ENCODE data around the gene PACSIN3. TPM values are rescaled to one million over a fixed set of nuclear protein-coding genes. Genes with fewer than 3 reads are reported as not detected.

Gene PACSIN3
- total RNA-seq, 1 donor from 2014 or later, result 17.9 TPM

GRCh38 chr11:47154616-47155570 lies 31.3 kb downstream of the PACSIN3 start:
- DNase-seq (ENCODE audit: low read depth in 2 of 2), result no peak

DNA sequence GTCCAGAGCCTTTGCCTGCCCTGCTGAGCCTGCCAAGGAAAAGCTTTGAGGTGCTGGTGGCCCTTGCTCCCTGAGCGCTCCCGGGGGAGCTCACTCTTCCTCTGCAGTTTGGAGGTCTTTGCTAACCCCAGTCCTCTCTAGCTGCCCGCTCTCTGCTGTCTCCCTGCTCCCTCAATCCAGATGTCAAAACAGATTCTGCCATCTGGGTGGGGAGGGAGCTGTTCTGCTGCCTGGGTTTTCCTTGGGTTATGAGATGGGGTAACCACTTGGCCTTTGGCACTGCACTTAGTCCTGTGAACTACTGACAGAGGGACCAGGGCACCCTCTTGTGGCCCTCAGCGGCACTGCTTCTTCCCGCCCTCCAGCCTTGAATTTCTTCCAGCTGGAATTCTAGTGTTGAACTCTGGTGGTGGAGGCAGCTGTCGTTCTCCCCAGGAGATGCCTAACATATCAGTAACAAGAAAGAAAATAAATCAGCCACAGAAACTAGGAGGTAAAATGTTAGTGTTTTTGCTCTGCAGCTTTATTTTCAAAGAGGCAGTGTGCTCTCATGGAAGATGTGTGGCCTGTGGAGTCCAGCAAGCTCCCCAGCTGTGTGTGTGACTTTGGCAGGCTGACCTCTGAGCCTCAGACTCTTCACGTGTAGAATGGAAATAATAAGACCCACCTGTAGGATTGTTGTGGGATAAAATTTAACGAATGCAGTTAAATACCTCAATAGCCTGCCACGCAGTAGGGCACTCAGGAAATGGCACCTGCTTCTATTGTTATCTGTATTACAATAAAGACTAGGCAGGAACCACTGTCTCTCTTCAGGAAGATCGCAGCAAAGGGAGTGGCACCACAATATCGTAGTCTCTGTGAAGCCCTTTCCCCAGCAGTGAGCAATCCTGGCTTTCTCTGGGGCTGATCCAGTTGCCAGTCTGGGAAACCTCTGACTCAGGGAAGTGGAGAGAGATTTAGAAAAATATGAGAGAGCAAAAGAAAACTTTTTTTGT lies 33.0 kb downstream of the PACSIN3 start:
- peak; percentile 67 to 80 for DNase-seq (ENCODE audit: low read depth in 2 of 2)

DNA sequence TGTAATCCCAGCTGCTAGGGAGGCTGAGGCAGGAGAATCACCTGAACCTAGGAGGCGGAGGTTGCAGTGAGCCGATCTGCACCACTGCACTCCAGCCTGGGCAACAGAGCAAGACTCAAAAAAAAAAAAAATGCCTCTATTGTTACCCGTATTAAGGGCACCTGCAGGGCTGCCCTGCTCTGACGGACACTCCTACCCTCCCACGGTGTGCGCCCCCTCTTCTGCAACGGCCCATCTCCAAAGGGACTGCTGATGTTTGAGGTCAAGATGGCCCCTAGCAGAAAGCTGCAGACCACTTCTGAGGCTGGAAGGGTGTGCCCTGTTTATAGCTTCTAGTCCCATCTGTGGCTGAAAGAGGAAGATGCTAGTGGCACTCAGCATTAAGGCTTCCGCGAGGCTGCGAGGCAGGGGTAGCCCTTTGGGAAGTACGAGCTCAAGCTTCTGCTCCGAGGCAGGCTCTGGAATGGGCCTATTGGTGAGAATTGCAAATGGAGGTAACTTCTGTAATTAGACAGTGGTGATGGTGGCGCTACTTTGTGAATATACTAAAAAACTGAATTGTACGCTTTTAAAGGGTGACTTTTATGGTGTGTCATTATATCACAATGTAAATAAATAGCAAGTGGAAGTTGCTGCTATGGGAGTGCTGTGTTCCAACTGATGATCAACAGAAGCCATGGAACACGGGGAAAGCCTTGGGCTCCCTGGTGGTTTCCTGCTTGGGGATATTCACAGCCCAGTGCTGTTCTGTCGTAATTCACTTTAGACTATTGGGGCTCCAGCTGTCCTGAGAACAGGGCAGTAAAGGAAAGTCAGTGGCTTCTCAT lies 33.9 kb downstream of the PACSIN3 start:
- no peak for DNase-seq (ENCODE audit: low read depth in 2 of 2)

- no peak for DNase-seq (ENCODE audit: low read depth in 2 of 2)
Observed at GRCh38 chr11:47149782-47150181, 36.5 kb downstream of the PACSIN3 start.

DNA sequence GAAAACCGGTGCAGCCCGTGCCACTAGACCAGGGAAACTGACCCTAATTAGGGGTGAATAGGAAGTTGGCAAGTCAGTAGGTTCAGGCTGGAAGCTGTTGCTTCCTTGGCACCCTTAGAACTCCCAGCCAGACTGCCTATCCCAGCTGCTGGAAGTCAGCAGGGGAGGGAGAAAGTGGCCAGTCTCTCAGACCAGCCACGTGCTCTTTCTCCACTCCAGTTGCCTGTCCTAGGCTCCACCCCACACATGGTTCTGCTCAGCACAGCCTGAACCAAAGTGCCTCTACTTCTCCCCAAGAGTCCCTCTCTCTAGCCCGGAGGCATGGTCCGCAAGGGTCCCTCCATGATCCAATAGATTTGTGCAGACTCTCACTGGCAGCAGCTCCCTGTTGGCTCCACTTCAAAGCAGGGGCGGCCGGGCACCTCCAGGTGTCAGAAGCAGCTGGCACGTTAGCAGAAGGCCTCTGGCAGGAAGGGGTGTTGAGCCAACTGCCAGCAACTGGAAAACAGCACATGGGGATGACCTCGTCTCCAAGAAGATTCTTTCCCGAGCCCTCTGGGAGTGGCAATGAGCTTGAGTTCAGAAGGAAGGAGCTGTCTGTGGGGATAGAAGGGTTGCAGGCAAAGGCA lies 37.2 kb downstream of the PACSIN3 start:
- no peak for DNase-seq (ENCODE audit: low read depth in 2 of 2)

- DNase-seq (ENCODE audit: low read depth in 2 of 2), result no peak
Observed at GRCh38 chr11:47148270-47148669, 38.0 kb downstream of the PACSIN3 start.

DNA sequence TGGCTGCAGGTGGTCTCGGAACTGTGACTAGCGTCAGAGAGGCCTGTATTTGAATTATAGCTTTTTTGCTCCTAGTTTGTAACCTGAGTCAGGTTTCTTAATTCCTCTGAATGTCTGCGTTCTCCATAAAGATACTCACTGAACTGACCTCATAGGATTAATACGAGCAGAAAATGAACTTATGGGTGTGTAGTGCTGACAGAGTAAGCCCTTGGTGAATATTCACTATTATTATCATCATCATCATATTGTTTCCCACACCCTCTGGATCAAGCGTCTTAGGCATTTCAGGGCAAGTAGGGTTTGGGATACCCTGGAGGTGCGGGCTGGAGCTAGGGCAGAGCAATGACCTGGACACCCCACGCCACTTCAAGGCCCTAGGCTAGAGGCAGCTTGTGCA lies 38.6 kb downstream of the PACSIN3 start:
- DNase-seq (ENCODE audit: low read depth in 2 of 2), result no peak

DNA sequence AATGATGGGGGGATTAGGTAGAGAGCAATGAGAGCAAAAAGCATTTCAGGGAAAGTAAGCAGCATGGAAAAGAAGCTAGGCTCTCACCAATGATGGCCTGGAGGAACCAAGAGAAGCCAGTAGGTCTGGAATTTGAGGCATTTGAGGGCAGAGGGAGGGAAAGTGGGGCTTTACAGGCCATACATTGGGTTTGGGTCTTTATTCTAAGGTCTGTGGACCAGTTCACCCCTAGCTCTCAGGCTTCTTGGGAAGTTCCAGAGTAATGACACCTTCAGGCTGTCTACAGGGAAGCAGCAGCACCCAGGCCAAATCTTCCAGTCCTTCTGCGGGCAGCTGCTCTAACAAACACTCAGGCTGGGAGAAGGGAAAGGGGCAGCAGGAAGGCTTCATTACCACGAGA lies 39.0 kb downstream of the PACSIN3 start:
- DNase-seq (ENCODE audit: low read depth in 2 of 2), result no peak

- DNase-seq (ENCODE audit: low read depth in 2 of 2), result no peak
Observed at GRCh38 chr11:47144541-47144940, 41.7 kb downstream of the PACSIN3 start.

DNA sequence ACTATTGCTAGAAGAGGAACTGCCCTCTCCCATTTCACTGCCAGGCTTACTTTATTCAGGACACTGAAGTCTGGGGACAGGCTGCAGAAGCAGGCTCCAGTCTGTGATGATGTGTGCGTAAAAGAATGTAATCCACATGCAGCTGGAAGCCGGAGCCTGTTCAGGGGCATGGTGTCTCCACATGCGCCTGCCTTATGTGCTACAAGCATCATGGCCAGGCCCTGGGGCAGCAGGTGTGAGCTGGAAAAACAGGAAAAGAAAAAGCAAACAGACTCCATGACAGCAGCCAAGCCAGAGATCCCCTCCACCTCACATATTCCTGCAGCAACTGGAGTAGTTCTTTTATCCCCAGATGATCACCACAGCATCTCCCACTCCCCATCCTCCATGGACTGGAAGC lies 42.9 kb downstream of the PACSIN3 start:
- peak; percentile 41 to 72 for DNase-seq (ENCODE audit: low read depth in 2 of 2)

- DNase-seq (ENCODE audit: low read depth in 2 of 2), result no peak
Observed at GRCh38 chr11:47139878-47140277, 46.4 kb downstream of the PACSIN3 start.

GRCh38 chr11:47137476-47137875 lies 48.8 kb downstream of the PACSIN3 start:
- DNase-seq (ENCODE audit: low read depth in 2 of 2), result no peak

DNA sequence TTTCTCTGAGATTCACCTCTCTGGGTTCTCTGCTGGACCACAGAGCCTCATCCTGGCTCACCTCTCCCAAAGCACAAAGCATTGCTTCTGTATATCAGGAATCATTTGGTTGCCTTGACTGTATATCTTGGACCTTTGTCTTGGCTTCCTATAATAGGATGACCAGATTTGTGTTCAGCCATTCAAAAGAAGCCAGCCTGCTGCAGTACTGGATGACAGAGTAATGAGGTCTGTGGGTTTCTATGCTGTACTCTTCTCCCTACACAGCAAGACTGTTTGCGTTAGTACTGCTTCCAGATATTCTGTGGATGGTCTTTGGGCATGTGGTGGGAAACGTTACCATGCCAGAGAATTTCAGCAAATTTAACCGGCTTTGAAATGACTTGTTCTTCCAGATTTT lies 49.3 kb downstream of the PACSIN3 start:
- DNase-seq (ENCODE audit: low read depth in 2 of 2), result no peak

DNA sequence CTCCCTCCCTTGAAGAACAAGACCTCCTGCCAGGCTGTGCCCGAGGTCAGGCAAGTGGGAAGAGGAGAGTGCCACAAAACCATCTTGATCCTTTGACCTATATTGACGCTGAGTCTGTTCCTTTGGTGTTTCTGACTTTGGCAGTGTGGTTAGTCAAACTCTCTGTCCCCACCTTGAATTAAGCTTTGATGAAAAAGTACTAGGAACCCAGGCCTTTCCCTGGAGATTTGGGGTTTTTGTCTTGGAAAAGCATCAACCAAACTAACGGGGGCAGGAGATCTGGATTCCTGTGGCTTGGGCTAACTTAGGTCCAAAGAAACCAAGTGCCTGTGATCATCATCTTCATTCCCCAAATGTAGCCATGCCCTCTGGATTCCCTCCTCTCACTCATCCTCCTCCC lies 49.9 kb downstream of the PACSIN3 start:
- DNase-seq (ENCODE audit: low read depth in 2 of 2), result no peak

DNA sequence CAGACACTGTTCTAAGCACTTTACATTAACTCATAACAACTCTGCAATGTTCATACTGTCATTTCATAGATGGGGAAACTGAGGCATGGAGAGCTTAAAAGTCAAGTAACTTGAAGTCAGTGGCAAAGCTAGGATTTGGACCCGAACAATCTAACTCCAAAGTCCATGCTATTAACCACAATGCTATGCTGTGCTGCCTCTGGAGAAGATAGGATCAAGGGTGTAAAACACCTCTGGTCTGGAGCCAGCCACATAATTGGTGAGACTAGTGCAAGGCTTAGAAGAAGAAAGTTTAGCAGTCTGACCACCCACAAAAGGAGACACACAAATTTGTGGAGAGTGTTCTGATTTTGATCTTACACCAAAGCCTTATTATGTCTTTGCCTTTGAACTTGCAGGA lies 53.3 kb downstream of the PACSIN3 start:
- no peak for DNase-seq (ENCODE audit: low read depth in 2 of 2)

- no peak for DNase-seq (ENCODE audit: low read depth in 2 of 2)
Observed at GRCh38 chr11:47132490-47132889, 53.7 kb downstream of the PACSIN3 start.

- DNase-seq (ENCODE audit: low read depth in 2 of 2), result no peak
Observed at GRCh38 chr11:47131136-47131535, 55.1 kb downstream of the PACSIN3 start.

DNA sequence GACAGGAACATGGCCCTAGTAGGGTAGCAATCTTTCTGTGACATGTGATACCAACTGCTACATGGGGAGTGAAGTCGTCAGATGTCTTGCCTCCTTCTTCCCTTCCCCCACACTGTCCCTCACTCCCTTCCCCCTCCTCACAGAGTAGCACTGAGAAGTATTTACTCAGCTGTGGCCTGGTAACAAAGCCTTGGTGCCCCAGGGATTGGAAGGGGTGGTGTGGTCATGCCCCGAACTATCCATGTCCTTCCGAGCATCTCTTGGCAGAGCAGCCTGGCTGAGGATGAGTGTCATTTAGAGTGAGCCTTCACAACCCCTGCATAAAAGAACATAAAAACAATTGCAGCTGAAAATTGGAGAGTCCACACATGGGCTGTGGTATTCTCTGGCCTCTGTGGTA lies 55.7 kb downstream of the PACSIN3 start:
- DNase-seq (ENCODE audit: low read depth in 2 of 2), result no peak
